ENCODE measurements around the gene SCGN.

Gene SCGN

GRCh38 chr6:25709761-25710160, 57.7 kb downstream of the SCGN start:
- Histone ChIP-seq H3K36me3 (ENCODE audit: insufficient read depth, low read length) (no peaks in the 10 kb centered on the region), H3K9ac (ENCODE audit: low read depth, low read length) (no peak overlapping the region), H3K4me1 (ENCODE audit: insufficient read depth, low read length) (no peaks in the 10 kb centered on the region), H3K9me3 (ENCODE audit: control insufficient read depth, insufficient read depth, low read length) (no peaks in the 10 kb centered on the region)

DNA sequence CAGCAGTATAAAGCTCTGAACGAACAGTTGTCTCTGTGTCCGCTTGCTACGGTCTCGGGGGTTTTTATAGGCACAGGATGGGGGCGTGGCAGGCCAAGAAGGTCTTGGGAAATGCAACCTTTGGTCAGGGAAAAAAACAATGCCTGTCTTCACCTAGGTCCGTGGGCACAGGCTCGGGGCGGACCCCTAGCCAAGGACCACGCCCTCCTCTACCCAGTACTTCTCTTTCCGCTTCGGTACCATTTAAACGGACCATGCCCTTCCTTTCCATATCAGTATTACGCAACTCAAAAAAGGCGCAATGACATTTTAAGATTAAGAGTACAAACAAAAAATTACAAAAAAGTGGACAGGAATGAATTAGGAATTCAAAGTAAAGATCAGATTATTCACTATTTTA, 58.3 kb downstream of the SCGN start:
- H3K4me1 ChIP-seq (ENCODE audit: insufficient read depth, low read length), result no peaks in the 10 kb centered on the region
- no peaks in the 10 kb centered on the region for H3K36me3 ChIP-seq (ENCODE audit: insufficient read depth, low read length)
- H3K9ac ChIP-seq (ENCODE audit: low read depth, low read length), result no peak overlapping the region
- no peaks in the 10 kb centered on the region for H3K9me3 ChIP-seq (ENCODE audit: control insufficient read depth, insufficient read depth, low read length)

- Histone ChIP-seq H3K36me3 (ENCODE audit: insufficient read depth, low read length) (no peaks in the 10 kb centered on the region), H3K4me1 (ENCODE audit: insufficient read depth, low read length) (no peaks in the 10 kb centered on the region), H3K9ac (ENCODE audit: low read depth, low read length) (no peak overlapping the region), H3K9me3 (ENCODE audit: control insufficient read depth, insufficient read depth, low read length) (no peaks in the 10 kb centered on the region)
These were observed 61.8 kb downstream of the SCGN start for GRCh38 chr6:25713824-25714223.

DNA sequence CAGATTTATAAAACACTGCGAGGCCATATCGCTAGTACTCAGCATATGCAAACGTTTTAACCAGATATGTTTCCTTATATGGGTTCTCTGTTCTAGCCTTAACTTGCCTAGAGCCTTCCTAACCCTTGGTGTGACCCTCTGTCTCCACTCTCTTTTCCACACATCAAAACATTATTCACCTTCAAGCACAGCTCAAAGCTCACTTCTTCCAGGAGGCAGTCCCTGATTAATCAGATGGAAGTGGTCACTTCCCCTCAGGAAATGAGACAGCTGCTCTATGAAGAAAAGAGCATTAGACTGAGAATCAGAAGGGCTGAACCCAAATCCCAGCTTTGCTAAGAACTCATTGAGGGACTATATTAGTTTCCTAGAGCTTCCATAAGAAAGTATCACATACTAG, 62.8 kb downstream of the SCGN start:
- Histone ChIP-seq H3K9ac (ENCODE audit: low read depth, low read length) (no peak overlapping the region), H3K36me3 (ENCODE audit: insufficient read depth, low read length) (no peaks in the 10 kb centered on the region), H3K9me3 (ENCODE audit: control insufficient read depth, insufficient read depth, low read length) (no peaks in the 10 kb centered on the region), H3K4me1 (ENCODE audit: insufficient read depth, low read length) (no peaks in the 10 kb centered on the region)

GRCh38 chr6:25715794-25716193, 63.8 kb downstream of the SCGN start:
- H3K36me3 ChIP-seq (ENCODE audit: insufficient read depth, low read length), result no peaks in the 10 kb centered on the region
- H3K9ac ChIP-seq (ENCODE audit: low read depth, low read length), result no peak overlapping the region
- H3K9me3 ChIP-seq (ENCODE audit: control insufficient read depth, insufficient read depth, low read length), result no peaks in the 10 kb centered on the region

GRCh38 chr6:25717866-25718740, 66.1 kb downstream of the SCGN start:
- Histone ChIP-seq H3K9ac (ENCODE audit: low read depth, low read length) (no peak overlapping the region), H3K36me3 (ENCODE audit: insufficient read depth, low read length) (no peaks in the 10 kb centered on the region), H3K9me3 (ENCODE audit: control insufficient read depth, insufficient read depth, low read length) (no peaks in the 10 kb centered on the region), H3K4me1 (ENCODE audit: insufficient read depth, low read length) (no peaks in the 10 kb centered on the region)

More at GRCh38 chr6:25715794-25716193, 63.8 kb downstream of the SCGN start:
- H3K4me1 ChIP-seq (ENCODE audit: insufficient read depth, low read length), result no peaks in the 10 kb centered on the region

DNA sequence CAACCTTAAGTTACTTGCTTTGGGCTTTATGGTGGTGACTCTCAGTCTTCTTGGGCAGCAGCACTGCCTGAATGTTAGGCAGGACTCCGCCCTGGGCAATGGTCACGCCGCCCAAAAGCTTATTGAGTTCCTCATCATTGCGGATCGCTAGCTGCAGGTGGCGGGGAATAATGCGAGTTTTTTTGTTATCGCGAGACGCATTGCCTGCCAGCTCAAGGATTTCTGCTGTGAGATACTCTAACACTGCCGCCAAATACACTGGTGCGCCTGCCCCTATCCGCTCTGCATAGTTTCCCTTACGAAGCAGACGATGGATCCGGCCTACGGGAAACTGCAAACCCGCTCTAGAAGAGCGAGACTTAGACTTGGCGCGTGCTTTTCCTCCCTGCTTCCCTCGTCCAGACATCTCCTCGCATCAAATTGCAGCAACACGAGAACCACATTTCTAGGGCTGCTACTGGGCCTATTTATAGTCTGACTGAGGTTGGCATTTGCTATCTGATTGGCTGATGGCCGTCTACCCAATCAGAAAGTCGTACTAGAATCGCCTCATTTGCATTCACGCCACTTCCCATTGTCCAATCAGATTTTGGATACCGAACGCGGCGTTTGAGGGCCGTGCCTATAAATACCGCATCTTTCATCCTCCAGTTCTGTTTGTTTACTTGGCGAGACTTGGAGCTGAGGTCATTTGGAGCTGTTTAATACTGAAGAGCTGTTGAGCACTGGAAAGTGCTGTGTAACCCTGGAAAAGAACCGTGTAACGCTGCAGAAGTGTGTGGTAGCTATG, 74.3 kb downstream of the SCGN start:
- H3K9me3 ChIP-seq (ENCODE audit: control insufficient read depth, insufficient read depth, low read length), result no peaks in the 10 kb centered on the region
- no peaks in the 10 kb centered on the region for H3K4me1 ChIP-seq (ENCODE audit: insufficient read depth, low read length)
- H3K9ac ChIP-seq (ENCODE audit: low read depth, low read length), result no peak overlapping the region
- H3K36me3 ChIP-seq (ENCODE audit: insufficient read depth, low read length), result no peaks in the 10 kb centered on the region

DNA sequence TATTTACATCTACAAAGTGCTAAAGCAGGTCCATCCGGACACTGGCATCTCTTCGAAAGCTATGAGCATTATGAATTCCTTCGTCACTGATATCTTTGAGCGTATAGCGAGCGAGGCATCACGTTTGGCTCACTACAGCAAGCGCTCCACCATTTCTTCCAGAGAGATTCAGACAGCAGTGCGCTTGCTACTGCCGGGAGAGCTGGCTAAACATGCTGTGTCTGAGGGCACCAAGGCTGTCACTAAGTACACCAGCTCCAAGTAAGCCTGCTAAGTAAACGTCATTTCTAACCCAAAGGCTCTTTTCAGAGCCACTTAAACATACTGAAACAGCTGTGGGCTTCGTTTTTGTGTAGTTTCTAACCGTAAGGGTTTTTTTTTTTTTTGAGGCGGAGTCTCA, 75.0 kb downstream of the SCGN start:
- no peaks in the 10 kb centered on the region for H3K4me1 ChIP-seq (ENCODE audit: insufficient read depth, low read length)
- H3K9ac ChIP-seq (ENCODE audit: low read depth, low read length), result no peak overlapping the region
- no peaks in the 10 kb centered on the region for H3K36me3 ChIP-seq (ENCODE audit: insufficient read depth, low read length)
- no peaks in the 10 kb centered on the region for H3K9me3 ChIP-seq (ENCODE audit: control insufficient read depth, insufficient read depth, low read length)

- Histone ChIP-seq H3K9me3 (ENCODE audit: control insufficient read depth, insufficient read depth, low read length) (no peaks in the 10 kb centered on the region), H3K4me1 (ENCODE audit: insufficient read depth, low read length) (no peaks in the 10 kb centered on the region), H3K9ac (ENCODE audit: low read depth, low read length) (no peak overlapping the region), H3K36me3 (ENCODE audit: insufficient read depth, low read length) (no peaks in the 10 kb centered on the region)
These were observed 78.9 kb downstream of the SCGN start for GRCh38 chr6:25730907-25731306.

DNA sequence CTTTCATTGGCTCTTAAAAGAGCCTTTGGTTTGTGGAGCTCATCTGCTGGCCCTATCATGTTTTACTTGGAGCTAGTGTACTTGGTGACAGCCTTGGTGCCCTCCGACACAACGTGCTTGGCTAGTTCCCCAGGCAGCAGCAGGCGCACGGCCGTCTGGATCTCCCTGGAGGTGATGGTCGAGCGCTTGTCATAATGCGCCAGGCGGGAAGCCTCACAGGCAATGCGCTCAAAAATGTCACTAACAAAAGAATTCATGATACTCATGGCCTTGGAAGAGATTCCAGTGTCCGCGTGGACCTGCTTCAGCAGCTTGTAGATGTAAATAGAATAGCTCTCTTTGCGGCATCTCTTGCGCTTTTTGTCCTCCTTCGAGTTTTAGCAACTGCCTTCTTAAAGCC, 79.7 kb downstream of the SCGN start:
- Histone ChIP-seq H3K9ac (ENCODE audit: low read depth, low read length) (no peak overlapping the region), H3K9me3 (ENCODE audit: control insufficient read depth, insufficient read depth, low read length) (no peaks in the 10 kb centered on the region), H3K36me3 (ENCODE audit: insufficient read depth, low read length) (no peaks in the 10 kb centered on the region), H3K4me1 (ENCODE audit: insufficient read depth, low read length) (no peaks in the 10 kb centered on the region)

- Histone ChIP-seq H3K9me3 (ENCODE audit: control insufficient read depth, insufficient read depth, low read length) (no peaks in the 10 kb centered on the region), H3K9ac (ENCODE audit: low read depth, low read length) (no peak overlapping the region), H3K4me1 (ENCODE audit: insufficient read depth, low read length) (no peaks in the 10 kb centered on the region), H3K36me3 (ENCODE audit: insufficient read depth, low read length) (no peaks in the 10 kb centered on the region)
These were observed 80.6 kb downstream of the SCGN start for GRCh38 chr6:25732468-25733198.

- Histone ChIP-seq H3K9ac (ENCODE audit: low read depth, low read length) (no peak overlapping the region), H3K9me3 (ENCODE audit: control insufficient read depth, insufficient read depth, low read length) (no peaks in the 10 kb centered on the region), H3K4me1 (ENCODE audit: insufficient read depth, low read length) (no peaks in the 10 kb centered on the region), H3K36me3 (ENCODE audit: insufficient read depth, low read length) (no peaks in the 10 kb centered on the region)
These were observed 83.2 kb downstream of the SCGN start for GRCh38 chr6:25735261-25735660.

DNA sequence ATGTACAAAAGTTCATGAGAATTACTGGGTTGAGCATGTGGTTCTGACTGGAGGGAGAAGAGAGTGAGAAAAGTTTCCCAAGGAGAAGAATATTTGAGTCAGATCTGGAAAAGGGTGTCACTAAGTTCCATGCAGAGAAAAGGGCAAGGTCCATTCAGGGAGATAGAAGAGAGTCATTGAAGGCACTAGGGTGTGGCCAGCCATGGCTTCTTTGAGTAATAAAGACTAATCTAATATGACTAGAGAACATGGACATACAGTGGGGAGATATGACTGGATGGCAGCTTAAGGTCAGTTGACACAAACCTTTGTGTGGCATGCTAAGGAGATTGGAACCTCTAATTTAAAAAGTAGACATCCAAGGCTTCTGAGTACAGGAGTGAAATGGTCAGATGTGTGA, 91.9 kb downstream of the SCGN start:
- H3K36me3 ChIP-seq (ENCODE audit: insufficient read depth, low read length), result no peaks in the 10 kb centered on the region
- no peak overlapping the region for H3K9ac ChIP-seq (ENCODE audit: low read depth, low read length)
- no peaks in the 10 kb centered on the region for H3K4me1 ChIP-seq (ENCODE audit: insufficient read depth, low read length)
- no peaks in the 10 kb centered on the region for H3K9me3 ChIP-seq (ENCODE audit: control insufficient read depth, insufficient read depth, low read length)

DNA sequence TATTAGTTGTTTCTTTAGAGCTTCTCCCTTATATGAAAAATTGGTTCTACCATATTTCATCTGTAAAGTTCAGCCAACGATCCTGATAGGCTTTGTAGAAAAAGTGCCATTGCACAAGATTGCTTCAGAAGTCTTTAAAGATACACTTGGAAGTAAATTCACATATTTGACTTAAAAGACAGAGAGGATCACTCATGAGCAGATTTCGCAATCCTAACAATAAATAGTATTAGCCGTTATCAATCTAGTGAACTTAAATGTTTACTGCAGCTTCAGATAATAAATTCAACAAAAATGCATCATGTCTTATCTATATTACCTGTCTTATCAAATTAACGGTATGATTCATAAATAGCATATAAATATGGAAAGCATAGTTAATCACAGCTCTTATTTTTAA, 93.8 kb downstream of the SCGN start:
- H3K9ac ChIP-seq (ENCODE audit: low read depth, low read length), result no peak overlapping the region
- H3K9me3 ChIP-seq (ENCODE audit: control insufficient read depth, insufficient read depth, low read length), result no peaks in the 10 kb centered on the region
- H3K36me3 ChIP-seq (ENCODE audit: insufficient read depth, low read length), result no peaks in the 10 kb centered on the region
- no peaks in the 10 kb centered on the region for H3K4me1 ChIP-seq (ENCODE audit: insufficient read depth, low read length)
